Astrocyte of the spinal cord (primary cell): ENCODE results near the gene CSNK2B.

Source experiments
- DNase-seq: peaks from one replicate; pipeline ENCODE4 v3.0.0; 2011; ENCODE audit warnings: low read depth, low spot score
- H3K4me3 ChIP-seq: 2 replicates; pipeline ENCODE4 v1.5.1; 2011; ENCODE audit warnings: low read depth, mild to moderate bottlenecking, low read length, moderate library complexity
- in situ Hi-C: cut with HindIII; loops from 2 replicates; pipeline ENCODE4 v1.10.0; 2017; ENCODE audit warnings: low sequenced_read_pairs
- TF ChIP-seq, protein P1 (sequence below): IDR thresholded peaks from 2 replicates; pipeline ENCODE4 v1.5.1; 2012; ENCODE audit warnings: low read depth, mild to moderate bottlenecking, low read length, inconsistent platforms

Gene CSNK2B

DNA sequence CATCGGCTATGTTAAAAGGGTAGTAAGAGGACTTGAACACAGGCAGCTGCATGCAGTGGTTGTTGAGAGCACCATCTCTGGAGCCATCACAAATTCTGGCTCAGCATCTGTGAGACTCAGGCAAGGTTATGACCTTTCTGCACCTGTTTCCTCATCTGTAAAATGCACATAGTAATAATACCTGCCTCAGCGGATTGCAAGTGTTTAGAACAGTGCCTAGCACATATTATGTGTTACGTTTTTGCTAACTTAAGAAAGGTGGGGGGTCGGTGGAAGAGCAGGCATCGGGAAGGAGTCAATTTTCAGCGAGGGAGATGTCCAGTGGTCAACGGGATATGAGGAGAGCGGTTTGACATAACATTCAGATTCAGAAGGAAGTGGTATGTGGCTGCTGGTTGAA is 12.1 kb downstream of the CSNK2B start:
- no peak overlapping the region for H3K4me3 ChIP-seq
- in situ Hi-C loops, result no loop called here
- no peak for DNase-seq
- TF ChIP-seq, protein P1, sequence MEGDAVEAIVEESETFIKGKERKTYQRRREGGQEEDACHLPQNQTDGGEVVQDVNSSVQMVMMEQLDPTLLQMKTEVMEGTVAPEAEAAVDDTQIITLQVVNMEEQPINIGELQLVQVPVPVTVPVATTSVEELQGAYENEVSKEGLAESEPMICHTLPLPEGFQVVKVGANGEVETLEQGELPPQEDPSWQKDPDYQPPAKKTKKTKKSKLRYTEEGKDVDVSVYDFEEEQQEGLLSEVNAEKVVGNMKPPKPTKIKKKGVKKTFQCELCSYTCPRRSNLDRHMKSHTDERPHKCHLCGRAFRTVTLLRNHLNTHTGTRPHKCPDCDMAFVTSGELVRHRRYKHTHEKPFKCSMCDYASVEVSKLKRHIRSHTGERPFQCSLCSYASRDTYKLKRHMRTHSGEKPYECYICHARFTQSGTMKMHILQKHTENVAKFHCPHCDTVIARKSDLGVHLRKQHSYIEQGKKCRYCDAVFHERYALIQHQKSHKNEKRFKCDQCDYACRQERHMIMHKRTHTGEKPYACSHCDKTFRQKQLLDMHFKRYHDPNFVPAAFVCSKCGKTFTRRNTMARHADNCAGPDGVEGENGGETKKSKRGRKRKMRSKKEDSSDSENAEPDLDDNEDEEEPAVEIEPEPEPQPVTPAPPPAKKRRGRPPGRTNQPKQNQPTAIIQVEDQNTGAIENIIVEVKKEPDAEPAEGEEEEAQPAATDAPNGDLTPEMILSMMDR, result no peak

DNA sequence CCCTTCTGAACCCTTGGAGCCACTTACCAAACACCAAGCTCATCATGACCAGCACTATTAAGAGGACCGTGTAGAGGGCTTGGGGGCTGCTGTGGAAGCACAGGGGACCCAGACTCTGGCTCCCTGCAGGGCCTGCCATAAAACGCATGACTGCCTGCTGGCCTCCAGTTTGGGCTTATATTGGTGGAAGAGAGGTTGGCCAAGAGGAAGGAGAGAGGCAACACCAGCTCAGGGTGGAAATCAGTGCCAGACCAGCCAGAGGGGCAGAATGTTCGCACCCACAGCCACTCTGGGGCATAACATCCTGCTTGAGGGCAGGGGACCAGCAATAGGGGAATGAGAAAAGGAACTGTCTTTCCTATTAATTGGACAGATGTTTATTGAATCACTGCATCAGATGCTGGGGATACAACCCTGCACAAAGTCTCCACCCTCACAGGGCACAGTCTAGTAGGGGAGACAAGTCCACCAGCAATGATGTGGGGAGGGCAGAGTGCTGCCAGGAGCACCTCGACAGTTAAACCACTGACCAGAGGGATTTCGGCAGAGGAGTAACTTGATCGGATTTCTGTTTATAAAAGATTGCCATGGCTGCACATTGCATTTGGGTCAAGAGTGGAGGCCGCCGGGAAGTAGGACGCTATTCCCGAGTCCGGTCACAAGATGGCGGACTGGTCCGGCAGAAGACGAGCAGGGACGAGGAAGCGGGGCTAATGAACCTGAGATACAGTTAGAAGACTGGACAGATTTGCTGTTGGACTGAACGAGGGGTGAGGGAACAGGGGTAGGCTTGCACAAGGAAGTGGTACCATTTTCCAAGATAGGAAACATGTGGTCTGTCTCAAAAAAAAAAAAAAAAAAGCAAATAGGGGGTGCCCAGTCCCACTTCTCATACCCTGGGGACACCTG is 14.6 kb downstream of the CSNK2B start, which contains the start of gene LY6G5C:
Gene LY6G5C (minus strand): TSS at position 842 of the 909 bp plus-strand sequence. CDS start 694 bp downstream, at position 148.
- TF ChIP-seq, protein P1, result peak; percentile 71
- peak within 1 kb of the TSS; percentile 35 for H3K4me3 ChIP-seq
- in situ Hi-C loops, result no loop called here
- DNase-seq, result peak; percentile 91

DNA sequence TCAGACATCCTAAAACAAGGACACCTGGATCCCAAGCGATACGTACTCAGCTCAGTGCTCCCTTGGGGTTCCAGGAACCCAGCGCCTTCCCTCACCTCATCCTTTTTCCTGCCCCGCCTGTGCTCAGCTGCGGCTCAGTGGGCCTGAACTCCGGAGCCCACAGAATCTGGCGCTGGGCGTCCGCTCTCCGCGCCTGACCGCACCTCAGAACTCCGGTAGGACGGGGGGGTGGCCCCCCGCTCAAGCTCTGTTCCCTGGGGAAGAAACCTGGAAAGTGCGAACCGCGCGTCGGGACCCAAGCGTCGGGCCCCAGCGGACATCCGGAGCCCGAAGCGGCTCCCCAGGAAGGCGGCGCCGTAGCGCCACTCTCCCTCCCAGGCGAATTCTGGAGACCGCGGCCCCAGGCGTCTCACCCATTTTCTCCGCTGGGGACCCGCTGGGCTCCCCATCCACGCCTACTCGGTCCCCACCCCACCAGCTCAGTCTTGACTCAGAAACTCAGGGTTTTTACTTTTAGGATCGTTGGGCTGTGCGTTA is 15.3 kb downstream of the CSNK2B start:
- peak overlapping the region; percentile 35 for H3K4me3 ChIP-seq
- DNase-seq, result no peak
- in situ Hi-C loops, result no loop called here
- TF ChIP-seq, protein P1, result no peak

DNA sequence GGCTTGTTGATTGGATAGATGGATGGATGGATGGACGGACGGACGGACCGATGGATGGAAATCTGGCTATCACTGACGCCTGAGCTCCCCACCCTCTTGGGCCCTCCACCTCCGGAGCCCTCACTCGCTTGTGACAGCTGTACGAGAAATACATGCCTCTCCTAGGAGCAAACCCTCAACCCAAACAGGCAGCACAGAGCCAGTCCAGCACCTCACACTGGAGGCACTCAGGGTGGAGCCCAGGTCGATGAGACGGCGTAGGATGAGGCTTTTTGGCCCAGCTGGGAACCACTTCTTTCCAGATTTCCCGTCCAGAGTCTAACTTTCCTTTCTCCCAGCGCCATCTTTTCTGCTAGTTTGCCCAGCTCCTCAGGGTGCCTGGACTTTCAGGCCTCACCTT is 17.7 kb downstream of the CSNK2B start:
- H3K4me3 ChIP-seq, result no peak overlapping the region
- DNase-seq, result no peak
- TF ChIP-seq, protein P1, result no peak
- in situ Hi-C loops, result no loop called here

DNA sequence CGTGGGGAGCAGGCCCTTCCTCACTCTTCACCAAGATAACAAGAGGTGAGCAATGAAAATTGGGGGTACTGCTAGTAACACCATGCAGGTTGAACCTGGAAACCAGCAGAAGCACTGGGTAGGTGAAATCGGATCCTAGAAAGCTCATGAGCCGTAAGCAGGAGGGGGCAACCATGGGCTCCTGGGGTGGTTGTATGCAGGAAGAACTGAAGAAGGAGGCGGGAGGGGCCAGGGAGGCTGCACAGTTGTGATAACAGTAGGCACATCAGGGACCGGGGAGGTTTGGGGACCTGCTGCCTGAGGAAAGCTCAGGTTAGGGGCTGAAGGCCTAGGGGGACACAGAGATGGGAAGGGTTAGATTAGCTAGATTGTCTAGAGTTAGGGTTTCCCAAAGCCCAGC is 20.6 kb downstream of the CSNK2B start:
- DNase-seq, result no peak
- in situ Hi-C loops, result no loop called here
- TF ChIP-seq, protein P1, result no peak
- H3K4me3 ChIP-seq, result no peak overlapping the region

DNA sequence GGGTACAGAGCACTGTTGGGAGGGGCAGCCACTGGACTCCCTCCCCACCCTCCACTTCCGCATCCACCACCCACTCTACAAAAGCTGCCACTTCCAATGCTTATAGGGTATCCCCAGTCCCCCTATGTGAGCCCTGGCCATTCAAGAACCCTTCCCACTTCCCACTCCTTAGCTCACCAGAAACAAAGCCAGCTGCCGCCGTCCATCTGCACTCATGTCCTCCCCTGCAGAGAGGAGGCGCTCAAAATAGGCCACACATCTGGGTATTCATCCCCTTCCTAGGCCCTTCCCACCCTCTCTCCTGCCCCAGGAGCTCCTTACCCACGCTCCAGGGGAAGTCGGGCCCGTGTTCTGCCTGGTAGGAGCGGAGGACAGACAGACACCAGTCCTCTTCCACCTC is 21.4 kb downstream of the CSNK2B start:
- DNase-seq, result no peak
- TF ChIP-seq, protein P1, result no peak
- in situ Hi-C loops, result no loop called here
- no peak overlapping the region for H3K4me3 ChIP-seq
